Measurements from ENCODE around the gene RBP4.

GRCh38 chr10:93599335-93599734 is 1.7 kb downstream of the RBP4 start:
- TF ChIP-seq CTCF (IDR thresholded peaks at IDR 0.05) (no peak), POLR2A (IDR thresholded peaks at IDR 0.05) (no peak)
